Gastroesophageal sphincter (tissue), 4 donors: ENCODE measurements around the gene DUSP16. TPM values are rescaled to one million over a fixed set of nuclear protein-coding genes. Genes with fewer than 3 reads are reported as not detected.
A peak's percentile ranks its signal among the peaks of the same experiment; 100 is the strongest.

Experiments
- ATAC-seq: fragments of 150-250 bp; one replicate; pipeline ENCODE4 v1.9.1; 2016; ENCODE audit warnings: mild to moderate bottlenecking, moderate library complexity
- H3K27ac ChIP-seq, 4 donors: fragments of 200-600 bp; sonication (generic) in 3 of 4; 1 replicate in 3 of 4; 2 replicates in 1 of 4; pipeline ENCODE4 v1.5.1; 2016 to 2019
- H3K27me3 ChIP-seq: fragments of 200-600 bp; sonication (generic); one replicate; pipeline ENCODE4 v1.5.1; 2019
- H3K36me3 ChIP-seq, 2 donors: fragments of 200-600 bp; sonication (generic); one replicate each; pipeline ENCODE4 v1.5.1; 2019; ENCODE audit warnings: control low read depth in 1 of 2
- H3K4me1 ChIP-seq, 3 donors: fragments of 200-600 bp; sonication (generic); 1 replicate in 2 of 3; 2 replicates in 1 of 3; pipeline ENCODE4 v1.5.1; 2016 to 2019; ENCODE audit warnings: control low read depth in 2 of 3
- H3K4me3 ChIP-seq, 2 donors: fragments of 200-600 bp; sonication (generic); one replicate each; pipeline ENCODE4 v1.5.1; 2019; ENCODE audit warnings: mild to moderate bottlenecking in 1 of 2, moderate library complexity in 1 of 2
- H3K9me3 ChIP-seq, 3 donors: fragments of 200-600 bp; sonication (generic); one replicate each; pipeline ENCODE4 v1.5.1; 2017 to 2019; ENCODE audit warnings: control low read depth in 2 of 3
- EP300 ChIP-seq: sonication (generic); formaldehyde crosslinking; IDR thresholded peaks from one replicate; pipeline ENCODE4 v1.6.1; 2017; ENCODE audit warnings: antibody characterized with exemption, mild to moderate bottlenecking
- POLR2A ChIP-seq, 2 donors: fragments of 450-650 bp; IDR thresholded peaks; one replicate each; pipeline ENCODE4 v1.6.1; 2017; ENCODE audit warnings: antibody characterized with exemption in 2 of 2, mild to moderate bottlenecking in 2 of 2, moderate library complexity in 1 of 2
- POLR2AphosphoS5 ChIP-seq: sonication (generic); formaldehyde crosslinking; IDR thresholded peaks from one replicate; pipeline ENCODE4 v1.6.1; 2017; ENCODE audit warnings: antibody characterized with exemption
- WGBS, 2 donors: methylation state at CpG; one replicate each; pipeline ENCODE4 v1.1.5; 2018; ENCODE audit warnings: low coverage in 1 of 2; 5-methylcytosine and 5-hydroxymethylcytosine counted together
- total RNA-seq, 4 donors: library from RNA; depleted of rRNA; stranded (reverse); fragments of >200 nt; gene quantifications; one replicate each; pipeline ENCODE4 v1.1.0, GENCODE V29; 2016
- TF ChIP-seq, protein P1 (sequence below), 4 experiments: fragments of 200-600 bp in 2 of 4; fragments of 450-650 bp in 2 of 4; sonication (generic) in 1 of 4; IDR thresholded peaks; one replicate each; pipeline ENCODE4 v1.5.1; 2017 to 2019; ENCODE audit warnings: antibody characterized with exemption in 4 of 4, mild to moderate bottlenecking in 2 of 4, moderate library complexity in 2 of 4

DUSP16 gene
- total RNA-seq, 4 donors from 2014 or later = 14.7 to 20.1 (median 17.1) TPM

- TF ChIP-seq POLR2A (IDR thresholded peaks at IDR 0.05) (no peak), EP300 (no peak), POLR2AphosphoS5 (no peak)
- TF ChIP-seq, protein P1, sequence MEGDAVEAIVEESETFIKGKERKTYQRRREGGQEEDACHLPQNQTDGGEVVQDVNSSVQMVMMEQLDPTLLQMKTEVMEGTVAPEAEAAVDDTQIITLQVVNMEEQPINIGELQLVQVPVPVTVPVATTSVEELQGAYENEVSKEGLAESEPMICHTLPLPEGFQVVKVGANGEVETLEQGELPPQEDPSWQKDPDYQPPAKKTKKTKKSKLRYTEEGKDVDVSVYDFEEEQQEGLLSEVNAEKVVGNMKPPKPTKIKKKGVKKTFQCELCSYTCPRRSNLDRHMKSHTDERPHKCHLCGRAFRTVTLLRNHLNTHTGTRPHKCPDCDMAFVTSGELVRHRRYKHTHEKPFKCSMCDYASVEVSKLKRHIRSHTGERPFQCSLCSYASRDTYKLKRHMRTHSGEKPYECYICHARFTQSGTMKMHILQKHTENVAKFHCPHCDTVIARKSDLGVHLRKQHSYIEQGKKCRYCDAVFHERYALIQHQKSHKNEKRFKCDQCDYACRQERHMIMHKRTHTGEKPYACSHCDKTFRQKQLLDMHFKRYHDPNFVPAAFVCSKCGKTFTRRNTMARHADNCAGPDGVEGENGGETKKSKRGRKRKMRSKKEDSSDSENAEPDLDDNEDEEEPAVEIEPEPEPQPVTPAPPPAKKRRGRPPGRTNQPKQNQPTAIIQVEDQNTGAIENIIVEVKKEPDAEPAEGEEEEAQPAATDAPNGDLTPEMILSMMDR (IDR thresholded peaks at IDR 0.05) = no peak
- WGBS, 2 donors = 56 to 57% methylated on average over 1 of the region's 1 CpG
- no peaks in the 10 kb centered on the region for H3K27me3 ChIP-seq
- H3K4me1 ChIP-seq = peaks cover 1 to 30% (median 7%) of the 10 kb centered on the region in 3 donors
- H3K27ac ChIP-seq = no peak overlapping the region
- H3K9me3 ChIP-seq = no peaks in the 10 kb centered on the region
- H3K4me3 ChIP-seq = no peak overlapping the region
- no peaks in the 10 kb centered on the region for H3K36me3 ChIP-seq
- ATAC-seq = no peak
Measured at GRCh38 chr12:12564911-12565310, 2.2 kb upstream of the DUSP16 start.

DNA sequence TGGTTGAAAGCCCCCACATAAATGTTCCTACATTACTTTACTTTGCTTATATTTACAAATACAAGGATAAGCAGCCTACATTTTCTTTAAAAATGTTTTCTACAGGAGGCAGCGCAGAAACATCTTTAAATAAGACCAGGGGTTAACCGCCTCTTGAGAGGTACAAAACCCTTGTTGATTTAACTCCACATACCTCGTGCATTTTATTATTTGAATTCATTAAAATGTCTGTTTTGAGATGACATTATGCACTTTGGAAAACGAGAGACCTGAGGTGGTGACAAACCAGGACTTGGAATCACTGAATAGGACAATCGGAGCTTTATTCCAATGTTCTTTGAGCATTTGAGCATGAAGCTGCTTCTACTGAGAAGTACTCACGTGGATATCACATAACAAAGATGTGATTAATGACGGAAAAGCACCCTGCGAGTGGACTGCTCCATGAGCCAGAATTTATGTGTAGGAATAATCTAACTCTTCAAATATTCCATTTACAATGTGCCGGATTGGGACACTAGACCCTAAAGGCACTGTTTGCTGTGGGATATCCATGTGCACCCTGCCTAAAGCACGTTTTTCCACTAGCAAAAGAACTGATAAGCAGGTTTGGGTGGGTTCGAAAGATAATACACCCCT is 746 bp upstream of the DUSP16 start:
- Histone ChIP-seq H3K36me3 (no peaks in the 10 kb centered on the region), H3K27me3 (no peaks in the 10 kb centered on the region), H3K27ac (peak overlapping the region; percentile 96 to 100 (median 99)), H3K4me3 (peak overlapping the region; percentile 82 to 97), H3K9me3 (no peaks in the 10 kb centered on the region), H3K4me1 (peaks cover 5 to 45% (median 7%) of the 10 kb centered on the region in 3 donors)
- WGBS, 2 donors = 20 to 28% methylated on average over 9 to 11 of the region's 11 CpGs
- ATAC-seq = no peak
- TF ChIP-seq EP300 (no peak), POLR2A (IDR thresholded peaks at IDR 0.05) (no peak), POLR2AphosphoS5 (peak; percentile 34)
- TF ChIP-seq, protein P1 (IDR thresholded peaks at IDR 0.05) = no peak

- TF ChIP-seq EP300 (no peak), POLR2A (IDR thresholded peaks at IDR 0.05) (no peak), POLR2AphosphoS5 (no peak)
- TF ChIP-seq, protein P1 (IDR thresholded peaks at IDR 0.05) = no peak
- no peaks in the 10 kb centered on the region for H3K36me3 ChIP-seq
- no peak for ATAC-seq
- peaks cover 5 to 48% (median 7%) of the 10 kb centered on the region in 3 donors for H3K4me1 ChIP-seq
- no peaks in the 10 kb centered on the region for H3K27me3 ChIP-seq
- 0% methylated on average over 2 to 12 of the region's 45 CpGs for WGBS, 2 donors
- H3K27ac ChIP-seq = peak overlapping the region; percentile 96 to 100 (median 99)
- H3K9me3 ChIP-seq = no peaks in the 10 kb centered on the region
- H3K4me3 ChIP-seq = peak overlapping the region; percentile 82 to 97
Measured at GRCh38 chr12:12562016-12562483, 613 bp downstream of the DUSP16 start.

- H3K9me3 ChIP-seq = no peaks in the 10 kb centered on the region
- TF ChIP-seq EP300 (no peak), POLR2AphosphoS5 (peak; percentile 71), POLR2A (IDR thresholded peaks at IDR 0.05) (peak; percentile 77 to 84)
- TF ChIP-seq, protein P1 (IDR thresholded peaks at IDR 0.05) = peak in 3 of 4 experiments; percentile 10 to 39 (median 32)
- ATAC-seq = peak; percentile 28
- H3K4me3 ChIP-seq = peak overlapping the region; percentile 82 to 97
- H3K27ac ChIP-seq = peak overlapping the region; percentile 96 to 100 (median 99)
- no peaks in the 10 kb centered on the region for H3K36me3 ChIP-seq
- H3K4me1 ChIP-seq = peaks cover 5 to 48% (median 7%) of the 10 kb centered on the region in 3 donors
- H3K27me3 ChIP-seq = no peaks in the 10 kb centered on the region
- WGBS, 2 donors = 0% methylated on average over 1 to 5 of the region's 60 CpGs
Measured at GRCh38 chr12:12561371-12562015, 1.2 kb downstream of the DUSP16 start.
